Measurements from ENCODE around the gene E2F7. TPM values are rescaled to one million over a fixed set of nuclear protein-coding genes. Genes with fewer than 3 reads are reported as not detected.
A peak's percentile ranks its signal among the peaks of the same experiment; 100 is the strongest.

The E2F7 gene
- total RNA-seq, 4 donors from 2014 or later: not detected

DNA sequence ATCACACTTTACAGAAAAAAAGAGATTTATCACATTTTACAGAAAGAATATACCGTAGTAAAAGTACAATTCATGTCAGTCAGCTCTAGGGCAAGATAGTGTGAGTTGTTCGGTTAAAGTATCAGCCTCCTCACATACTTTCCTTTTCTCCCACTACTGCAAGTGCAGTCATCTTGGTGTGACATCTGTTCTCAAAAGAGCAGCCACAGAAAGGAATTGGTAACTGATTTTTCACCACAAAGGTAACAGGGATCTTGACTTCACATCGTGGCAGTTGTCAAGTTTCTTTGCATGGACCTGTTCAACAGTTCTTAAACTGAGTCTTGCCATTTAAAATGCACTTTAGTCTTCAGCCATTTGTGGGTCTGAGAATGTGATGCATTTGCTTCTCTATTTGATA is 5.0 kb upstream of the E2F7 start:
- no peak for ATAC-seq
- no peak for DNase-seq
- TF ChIP-seq POLR2A (IDR thresholded peaks at IDR 0.05) (no peak), CTCF (IDR thresholded peaks at IDR 0.05 in 4 of 5, conservative IDR thresholded peaks at IDR 0.05 in 1 of 5) (no peak)
- Histone ChIP-seq H3K27ac (no peak overlapping the region), H3K4me3 (no peak overlapping the region), H3K4me1 (peaks cover 0 to 5% of the 10 kb centered on the region in 2 donors), H3K9me3 (no peaks in the 10 kb centered on the region), H3K27me3 (no peaks in the 10 kb centered on the region), H3K36me3 (no peaks in the 10 kb centered on the region)
- intact Hi-C loops (cut with DNase I; ENCODE audit: low total_unique reads) (no loop called here), in situ Hi-C loops (cut with MboI; ENCODE audit: low sequenced_read_pairs in 4 of 4) (no loop called here)

DNA sequence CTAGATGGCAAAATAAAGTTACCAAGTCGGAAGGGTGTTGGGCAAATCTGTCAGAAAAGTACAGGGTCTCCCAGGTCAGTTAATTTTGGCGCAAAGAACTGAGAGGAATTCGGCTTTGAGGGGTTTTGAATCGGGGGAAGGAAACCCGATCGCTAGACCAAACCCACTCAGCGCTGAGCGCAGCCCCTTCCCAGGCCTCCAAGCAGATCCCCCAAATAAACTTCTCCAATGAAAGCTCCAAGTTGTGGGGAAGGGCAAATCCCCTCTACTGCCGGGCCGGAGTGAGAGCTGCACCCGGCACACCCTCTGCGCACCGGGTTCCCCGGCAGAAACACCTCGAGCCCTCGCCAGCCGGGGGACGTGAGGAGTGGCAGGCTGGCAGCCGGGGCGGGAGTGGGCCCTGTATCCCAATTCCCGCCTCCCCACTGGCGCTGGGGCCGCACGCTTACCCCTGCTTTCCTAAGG is 441 bp downstream of the E2F7 start:
- intact Hi-C loops (cut with DNase I; ENCODE audit: low total_unique reads): no loop called here
- in situ Hi-C loops (cut with MboI; ENCODE audit: low sequenced_read_pairs in 4 of 4): no loop called here
- TF ChIP-seq POLR2A (IDR thresholded peaks at IDR 0.05) (no peak), CTCF (IDR thresholded peaks at IDR 0.05 in 4 of 5, conservative IDR thresholded peaks at IDR 0.05 in 1 of 5) (no peak)
- Histone ChIP-seq H3K4me3 (peak overlapping the region; percentile 61 to 82 (median 68)), H3K9me3 (no peaks in the 10 kb centered on the region), H3K4me1 (peaks cover 8 to 14% of the 10 kb centered on the region in 2 donors), H3K27me3 (peaks cover 0 to 36% (median 20%) of the 10 kb centered on the region in 3 donors), H3K27ac (no peak overlapping the region), H3K36me3 (no peaks in the 10 kb centered on the region)
- DNase-seq: no peak
- no peak for ATAC-seq

- no peaks in the 10 kb centered on the region for H3K36me3 ChIP-seq
- peaks cover 8 to 14% of the 10 kb centered on the region in 2 donors for H3K4me1 ChIP-seq
- ATAC-seq (no peak), DNase-seq (no peak)
- H3K27ac ChIP-seq: no peak overlapping the region
- TF ChIP-seq CTCF (IDR thresholded peaks at IDR 0.05 in 4 of 5, conservative IDR thresholded peaks at IDR 0.05 in 1 of 5): no peak
- no peak for TF ChIP-seq POLR2A (IDR thresholded peaks at IDR 0.05)
- H3K27me3 ChIP-seq: peaks cover 0 to 37% (median 20%) of the 10 kb centered on the region in 3 donors
- in situ Hi-C loops (cut with MboI; ENCODE audit: low sequenced_read_pairs in 4 of 4) (no loop called here), intact Hi-C loops (cut with DNase I; ENCODE audit: low total_unique reads) (no loop called here)
- peak overlapping the region in 1 of 4 donors; percentile 8 for H3K4me3 ChIP-seq
- H3K9me3 ChIP-seq: no peaks in the 10 kb centered on the region
Measured at GRCh38 chr12:77062846-77063461, 2.4 kb downstream of the E2F7 start.

GRCh38 chr12:77062396-77062795 is 3.0 kb downstream of the E2F7 start:
- ATAC-seq (no peak), DNase-seq (no peak)
- H3K27me3 ChIP-seq: peaks cover 0 to 37% (median 20%) of the 10 kb centered on the region in 3 donors
- TF ChIP-seq CTCF (IDR thresholded peaks at IDR 0.05 in 4 of 5, conservative IDR thresholded peaks at IDR 0.05 in 1 of 5): no peak
- TF ChIP-seq POLR2A (IDR thresholded peaks at IDR 0.05): no peak
- H3K36me3 ChIP-seq: no peaks in the 10 kb centered on the region
- in situ Hi-C loops (cut with MboI; ENCODE audit: low sequenced_read_pairs in 4 of 4): no loop called here
- no peaks in the 10 kb centered on the region for H3K9me3 ChIP-seq
- H3K27ac ChIP-seq: no peak overlapping the region
- H3K4me1 ChIP-seq: peaks cover 8 to 14% of the 10 kb centered on the region in 2 donors
- intact Hi-C loops (cut with DNase I; ENCODE audit: low total_unique reads): no loop called here
- H3K4me3 ChIP-seq: no peak overlapping the region

GRCh38 chr12:77060883-77061240 is 4.5 kb downstream of the E2F7 start:
- no peak for DNase-seq
- Histone ChIP-seq H3K27ac (no peak overlapping the region), H3K4me3 (no peak overlapping the region), H3K27me3 (peaks cover 0 to 37% (median 20%) of the 10 kb centered on the region in 3 donors), H3K36me3 (no peaks in the 10 kb centered on the region), H3K4me1 (peaks cover 8 to 14% of the 10 kb centered on the region in 2 donors), H3K9me3 (no peaks in the 10 kb centered on the region)
- TF ChIP-seq CTCF (IDR thresholded peaks at IDR 0.05 in 4 of 5, conservative IDR thresholded peaks at IDR 0.05 in 1 of 5): no peak
- no peak for TF ChIP-seq POLR2A (IDR thresholded peaks at IDR 0.05)
- intact Hi-C loops (cut with DNase I; ENCODE audit: low total_unique reads): no loop called here
- ATAC-seq: no peak
- in situ Hi-C loops (cut with MboI; ENCODE audit: low sequenced_read_pairs in 4 of 4): no loop called here

Data from gastrocnemius medialis (tissue), 4 donors.